PC-9 (cell line): ENCODE results near the gene CAMTA1.

Experiments
- EZH2 ChIP-seq: fragments of 200-600 bp; sonication (generic); IDR thresholded peaks from 2 replicates; pipeline ENCODE4 v1.8.0; 2017; ENCODE audit warnings: antibody characterized with exemption, low read depth
- TF ChIP-seq, protein P1 (sequence below): fragments of 200-600 bp; sonication (generic); conservative IDR thresholded peaks from 2 replicates; pipeline ENCODE4 v1.6.1; 2017; ENCODE audit warnings: mixed run types, antibody characterized with exemption, mild to moderate bottlenecking, moderate library complexity

DNA sequence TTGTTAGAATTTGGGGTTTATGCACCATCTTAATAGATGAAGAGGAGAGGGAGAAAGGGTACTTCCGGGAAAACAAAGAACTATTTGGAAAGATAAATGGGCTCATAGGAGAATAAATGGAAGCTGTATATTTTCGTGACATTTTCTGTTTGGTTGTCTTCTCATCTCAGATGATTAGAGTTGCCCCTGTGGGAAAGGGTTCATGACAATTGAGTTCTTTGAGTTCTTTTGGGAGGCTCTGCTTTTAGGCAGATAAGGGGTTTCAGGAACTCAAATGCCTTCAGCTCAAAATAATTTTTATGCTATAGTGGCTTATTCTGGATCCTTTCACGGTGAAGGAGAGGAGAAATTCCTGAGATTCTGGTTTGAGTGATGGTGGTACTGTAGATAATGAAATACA is 63.6 kb downstream of the CAMTA1 start:
- TF ChIP-seq, protein P1, sequence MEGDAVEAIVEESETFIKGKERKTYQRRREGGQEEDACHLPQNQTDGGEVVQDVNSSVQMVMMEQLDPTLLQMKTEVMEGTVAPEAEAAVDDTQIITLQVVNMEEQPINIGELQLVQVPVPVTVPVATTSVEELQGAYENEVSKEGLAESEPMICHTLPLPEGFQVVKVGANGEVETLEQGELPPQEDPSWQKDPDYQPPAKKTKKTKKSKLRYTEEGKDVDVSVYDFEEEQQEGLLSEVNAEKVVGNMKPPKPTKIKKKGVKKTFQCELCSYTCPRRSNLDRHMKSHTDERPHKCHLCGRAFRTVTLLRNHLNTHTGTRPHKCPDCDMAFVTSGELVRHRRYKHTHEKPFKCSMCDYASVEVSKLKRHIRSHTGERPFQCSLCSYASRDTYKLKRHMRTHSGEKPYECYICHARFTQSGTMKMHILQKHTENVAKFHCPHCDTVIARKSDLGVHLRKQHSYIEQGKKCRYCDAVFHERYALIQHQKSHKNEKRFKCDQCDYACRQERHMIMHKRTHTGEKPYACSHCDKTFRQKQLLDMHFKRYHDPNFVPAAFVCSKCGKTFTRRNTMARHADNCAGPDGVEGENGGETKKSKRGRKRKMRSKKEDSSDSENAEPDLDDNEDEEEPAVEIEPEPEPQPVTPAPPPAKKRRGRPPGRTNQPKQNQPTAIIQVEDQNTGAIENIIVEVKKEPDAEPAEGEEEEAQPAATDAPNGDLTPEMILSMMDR, result no peak
- no peak for TF ChIP-seq EZH2
